GM12874 (cell line): ENCODE results near the gene NNT.

ENCODE experiments used
- TF ChIP-seq, protein P1 (sequence below): IDR thresholded peaks from 2 replicates; pipeline ENCODE4 v1.5.1; 2011; ENCODE audit warnings: low read depth, mild to moderate bottlenecking, control low read depth, low read length, moderate library complexity; ENCODE audit not compliant: insufficient read depth

The NNT gene

DNA sequence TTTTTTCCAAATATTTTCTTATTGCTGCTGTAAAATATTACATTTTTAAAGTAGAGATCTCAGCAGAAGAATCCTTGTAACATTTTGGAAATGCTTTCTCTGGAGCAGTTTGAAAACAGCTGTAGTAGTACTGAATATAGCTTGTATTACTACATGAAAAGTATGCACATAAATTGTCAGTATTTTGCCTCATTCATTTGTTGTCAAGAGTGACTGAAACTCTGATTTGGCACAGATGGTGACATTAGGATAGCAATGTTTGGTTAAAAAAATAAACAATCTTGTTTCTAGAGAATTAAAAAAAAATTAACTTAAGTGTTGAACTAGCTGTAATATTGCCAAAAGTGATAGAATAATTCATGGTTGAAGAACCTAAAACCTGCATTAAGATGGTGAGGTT, 90.4 kb downstream of the NNT start:
- TF ChIP-seq, protein P1, sequence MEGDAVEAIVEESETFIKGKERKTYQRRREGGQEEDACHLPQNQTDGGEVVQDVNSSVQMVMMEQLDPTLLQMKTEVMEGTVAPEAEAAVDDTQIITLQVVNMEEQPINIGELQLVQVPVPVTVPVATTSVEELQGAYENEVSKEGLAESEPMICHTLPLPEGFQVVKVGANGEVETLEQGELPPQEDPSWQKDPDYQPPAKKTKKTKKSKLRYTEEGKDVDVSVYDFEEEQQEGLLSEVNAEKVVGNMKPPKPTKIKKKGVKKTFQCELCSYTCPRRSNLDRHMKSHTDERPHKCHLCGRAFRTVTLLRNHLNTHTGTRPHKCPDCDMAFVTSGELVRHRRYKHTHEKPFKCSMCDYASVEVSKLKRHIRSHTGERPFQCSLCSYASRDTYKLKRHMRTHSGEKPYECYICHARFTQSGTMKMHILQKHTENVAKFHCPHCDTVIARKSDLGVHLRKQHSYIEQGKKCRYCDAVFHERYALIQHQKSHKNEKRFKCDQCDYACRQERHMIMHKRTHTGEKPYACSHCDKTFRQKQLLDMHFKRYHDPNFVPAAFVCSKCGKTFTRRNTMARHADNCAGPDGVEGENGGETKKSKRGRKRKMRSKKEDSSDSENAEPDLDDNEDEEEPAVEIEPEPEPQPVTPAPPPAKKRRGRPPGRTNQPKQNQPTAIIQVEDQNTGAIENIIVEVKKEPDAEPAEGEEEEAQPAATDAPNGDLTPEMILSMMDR, result no peak

DNA sequence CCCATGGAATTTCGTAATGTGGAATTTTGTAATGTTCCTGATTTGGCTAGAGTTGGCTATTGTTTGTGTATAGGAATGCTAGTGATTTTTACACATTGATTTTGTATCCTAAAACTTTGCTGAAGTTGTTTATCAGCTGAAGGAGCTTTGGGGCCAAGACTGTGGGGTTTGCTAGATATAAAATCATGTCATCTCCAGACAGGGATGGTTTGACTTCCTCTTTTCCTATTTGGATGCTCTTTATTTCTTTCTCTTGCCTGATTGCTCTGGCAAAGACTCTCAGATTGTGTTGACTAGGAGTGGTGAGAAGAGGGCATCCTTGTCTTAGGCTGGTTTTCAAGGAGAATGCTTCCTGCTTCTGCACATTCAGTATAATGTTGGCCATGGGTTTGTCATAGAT, 91.0 kb downstream of the NNT start:
- TF ChIP-seq, protein P1, result no peak

DNA sequence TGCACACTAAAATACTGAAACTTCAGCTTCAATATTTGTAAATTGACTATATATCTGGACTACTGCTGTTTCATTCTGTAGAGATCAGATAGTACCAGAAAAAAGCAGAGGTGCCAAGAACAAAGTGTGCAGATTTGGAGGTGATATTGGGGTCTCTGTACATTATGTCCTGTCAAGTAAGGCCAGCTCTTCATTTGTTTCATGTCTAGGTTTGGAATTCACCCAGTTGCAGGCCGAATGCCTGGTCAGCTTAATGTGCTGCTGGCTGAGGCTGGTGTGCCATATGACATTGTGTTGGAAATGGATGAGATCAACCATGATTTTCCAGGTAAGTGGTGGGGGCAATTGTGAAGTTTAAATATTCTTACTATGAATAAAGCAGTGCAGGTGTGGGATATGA, 96.9 kb downstream of the NNT start:
- TF ChIP-seq, protein P1, result no peak

DNA sequence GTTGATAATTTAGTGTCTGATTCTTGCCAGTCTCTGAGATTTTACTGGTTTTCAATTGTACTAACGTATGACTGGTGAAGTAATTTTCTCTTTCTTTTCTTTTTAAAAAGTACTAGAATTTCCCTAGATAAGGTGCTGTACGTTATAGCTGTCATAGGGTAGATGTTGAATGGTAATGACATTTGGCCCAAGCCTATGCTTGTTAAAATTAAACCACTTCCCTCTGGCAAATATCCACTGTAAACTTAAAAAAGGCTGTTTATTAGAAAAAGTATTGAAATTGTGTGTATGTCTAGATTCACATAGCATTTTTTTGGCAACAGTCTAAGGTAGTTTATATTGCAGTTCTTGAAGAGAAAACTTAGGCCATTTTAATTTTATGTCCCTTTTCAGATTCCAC, 97.6 kb downstream of the NNT start:
- TF ChIP-seq, protein P1, result no peak

DNA sequence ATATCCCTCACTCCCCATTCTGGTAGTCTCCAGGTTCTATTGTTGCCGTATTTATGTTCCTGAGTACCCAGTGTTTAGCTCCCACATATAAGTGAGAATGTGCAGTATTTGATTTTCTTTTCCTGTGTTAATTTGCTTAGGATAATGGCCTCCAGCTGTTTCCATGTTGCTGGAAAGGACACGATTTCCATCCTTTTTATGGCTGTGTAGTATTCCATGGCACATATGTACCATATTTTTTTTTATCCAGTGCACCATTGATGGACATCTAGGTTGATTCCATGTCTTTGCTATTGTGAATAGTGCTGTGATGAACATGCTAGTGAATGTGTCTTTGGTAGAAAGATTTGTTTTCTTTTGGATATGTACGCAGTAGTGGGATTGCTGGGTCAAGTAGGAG, 98.2 kb downstream of the NNT start:
- TF ChIP-seq, protein P1, result no peak

DNA sequence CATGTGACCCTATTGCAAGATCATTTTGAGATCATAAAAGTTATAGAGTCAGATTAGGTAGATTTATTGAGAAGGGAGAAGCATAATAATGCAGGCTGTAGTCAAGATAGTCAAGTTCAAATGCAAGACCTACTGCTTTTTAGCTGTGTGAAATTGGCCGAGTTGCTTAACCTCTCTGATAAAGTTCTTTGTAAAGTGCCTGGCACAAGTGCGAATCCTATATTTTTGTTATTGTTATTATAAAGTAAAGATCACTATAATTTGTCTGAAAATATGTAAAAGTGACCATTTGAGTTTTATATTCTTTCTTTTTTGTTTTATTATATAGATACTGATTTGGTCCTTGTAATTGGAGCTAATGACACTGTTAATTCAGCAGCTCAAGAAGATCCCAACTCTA, 99.3 kb downstream of the NNT start:
- TF ChIP-seq, protein P1, result no peak

DNA sequence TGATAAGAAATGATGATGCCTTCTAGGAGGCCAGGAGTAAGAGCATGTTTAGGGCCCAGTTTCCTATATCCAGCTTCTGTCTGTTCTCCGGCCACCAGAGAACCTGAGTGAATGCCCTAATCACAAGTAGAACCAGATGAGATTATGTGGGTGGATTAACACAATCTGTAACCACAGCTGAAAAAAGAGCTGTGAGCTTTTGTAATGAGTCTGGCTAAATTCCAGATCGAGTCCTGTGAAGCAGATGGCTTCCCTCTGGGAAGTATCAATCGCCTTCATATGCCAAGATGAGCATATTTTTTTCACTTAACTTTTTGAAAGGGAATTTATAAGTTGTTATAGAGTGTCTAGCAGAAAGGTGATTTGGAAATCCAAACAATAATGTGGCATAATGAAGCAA, 99.8 kb downstream of the NNT start:
- TF ChIP-seq, protein P1, result no peak

DNA sequence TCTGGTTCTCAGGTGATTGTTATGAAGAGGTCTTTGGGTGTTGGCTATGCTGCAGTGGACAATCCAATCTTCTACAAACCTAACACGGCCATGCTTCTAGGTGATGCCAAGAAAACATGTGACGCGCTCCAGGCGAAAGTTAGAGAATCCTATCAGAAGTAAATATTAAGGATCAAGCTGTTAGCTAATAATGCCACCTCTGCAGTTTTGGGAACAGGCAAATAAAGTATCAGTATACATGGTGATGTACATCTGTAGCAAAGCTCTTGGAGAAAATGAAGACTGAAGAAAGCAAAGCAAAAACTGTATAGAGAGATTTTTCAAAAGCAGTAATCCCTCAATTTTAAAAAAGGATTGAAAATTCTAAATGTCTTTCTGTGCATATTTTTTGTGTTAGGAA, 101.3 kb downstream of the NNT start:
- TF ChIP-seq, protein P1, result no peak
